Transverse colon (tissue), 4 donors: ENCODE data around the gene KCNQ2. TPM values are rescaled to one million over a fixed set of nuclear protein-coding genes. Genes with fewer than 3 reads are reported as not detected.

ENCODE experiments used
- DNase-seq: peaks from one replicate; pipeline ENCODE4 v3.0.0-alpha.2; 2019
- H3K27ac ChIP-seq, 4 donors: fragments of 200-600 bp; sonication (generic); 2 replicates each; pipeline ENCODE4 v1.5.1; 2016 to 2018; ENCODE audit warnings: inconsistent platforms in 4 of 4
- H3K27me3 ChIP-seq: fragments of 200-600 bp; sonication (generic); 2 replicates; pipeline ENCODE4 v1.5.1; 2017; ENCODE audit warnings: inconsistent platforms
- H3K36me3 ChIP-seq, 4 donors: fragments of 200-600 bp; sonication (generic); 2 replicates each; pipeline ENCODE4 v1.5.1; 2017 to 2019; ENCODE audit warnings: inconsistent platforms in 4 of 4
- H3K4me1 ChIP-seq, 4 donors: fragments of 200-600 bp; sonication (generic); 2 replicates each; pipeline ENCODE4 v1.5.1; 2017 to 2020; ENCODE audit warnings: inconsistent platforms in 4 of 4
- H3K4me3 ChIP-seq, 4 donors: fragments of 200-600 bp; sonication (generic); 1 replicate in 1 of 4; 2 replicates in 3 of 4; pipeline versions ENCODE4 v1.5.1 to v1.6.1; 2017 to 2019; ENCODE audit warnings: inconsistent platforms in 4 of 4
- H3K9me3 ChIP-seq, 2 donors: fragments of 200-600 bp; sonication (generic); 2 replicates each; pipeline ENCODE4 v1.5.1; 2017 to 2019; ENCODE audit warnings: inconsistent platforms in 2 of 2
- CTCF ChIP-seq, 5 experiments: fragments of 200-600 bp in 3 of 5; fragments of 450-650 bp in 2 of 5; sonication (generic) in 3 of 5; IDR thresholded peaks; 1 replicate in 2 of 5; 2 replicates in 3 of 5; pipeline ENCODE4 v1.5.1; 2016 to 2017; ENCODE audit warnings: antibody characterized with exemption in 5 of 5, inconsistent platforms in 3 of 5, mild to moderate bottlenecking in 2 of 5, moderate library complexity in 1 of 5
- EP300 ChIP-seq: sonication (generic); formaldehyde crosslinking; IDR thresholded peaks from one replicate; pipeline ENCODE4 v1.6.1; 2017; ENCODE audit warnings: antibody characterized with exemption, low read depth
- POLR2A ChIP-seq: fragments of 450-650 bp; IDR thresholded peaks from one replicate; pipeline ENCODE4 v1.6.1; 2016; ENCODE audit warnings: antibody characterized with exemption, mild to moderate bottlenecking, moderate library complexity
- POLR2AphosphoS5 ChIP-seq, 3 donors: sonication (generic); formaldehyde crosslinking; IDR thresholded peaks; one replicate each; pipeline ENCODE4 v1.6.1; 2016; ENCODE audit warnings: antibody characterized with exemption in 3 of 3
- WGBS, 2 donors: methylation state at CpG; one replicate each; pipeline ENCODE4 v1.1.5; 2018; ENCODE audit warnings: low coverage in 1 of 2; 5-methylcytosine and 5-hydroxymethylcytosine counted together
- in situ Hi-C, 4 donors: fragments of 200-750 bp; cut with MboI; loops; one replicate each; pipeline versions ENCODE4 v1.15.0 to v1.15.1; 2017; ENCODE audit warnings: low sequenced_read_pairs in 3 of 4, low pct_ligation_motif_present in 1 of 4, low pct_unique_long_range_greater_than_20kb in 1 of 4
- intact Hi-C: fragments of 100-400 bp; cut with DNase I; formaldehyde crosslinking; loops from one replicate; pipeline ENCODE4 v1.15.1; 2023; ENCODE audit warnings: low total_unique reads
- total RNA-seq, 4 donors: library from RNA; depleted of rRNA; stranded (reverse); fragments of >200 nt; gene quantifications; one replicate each; pipeline ENCODE4 v1.1.0, GENCODE V29; 2016

Gene KCNQ2
- total RNA-seq, 4 donors from 2014 or later, result 0.32 to 0.41 (median 0.37) TPM; not detected in 1

DNA sequence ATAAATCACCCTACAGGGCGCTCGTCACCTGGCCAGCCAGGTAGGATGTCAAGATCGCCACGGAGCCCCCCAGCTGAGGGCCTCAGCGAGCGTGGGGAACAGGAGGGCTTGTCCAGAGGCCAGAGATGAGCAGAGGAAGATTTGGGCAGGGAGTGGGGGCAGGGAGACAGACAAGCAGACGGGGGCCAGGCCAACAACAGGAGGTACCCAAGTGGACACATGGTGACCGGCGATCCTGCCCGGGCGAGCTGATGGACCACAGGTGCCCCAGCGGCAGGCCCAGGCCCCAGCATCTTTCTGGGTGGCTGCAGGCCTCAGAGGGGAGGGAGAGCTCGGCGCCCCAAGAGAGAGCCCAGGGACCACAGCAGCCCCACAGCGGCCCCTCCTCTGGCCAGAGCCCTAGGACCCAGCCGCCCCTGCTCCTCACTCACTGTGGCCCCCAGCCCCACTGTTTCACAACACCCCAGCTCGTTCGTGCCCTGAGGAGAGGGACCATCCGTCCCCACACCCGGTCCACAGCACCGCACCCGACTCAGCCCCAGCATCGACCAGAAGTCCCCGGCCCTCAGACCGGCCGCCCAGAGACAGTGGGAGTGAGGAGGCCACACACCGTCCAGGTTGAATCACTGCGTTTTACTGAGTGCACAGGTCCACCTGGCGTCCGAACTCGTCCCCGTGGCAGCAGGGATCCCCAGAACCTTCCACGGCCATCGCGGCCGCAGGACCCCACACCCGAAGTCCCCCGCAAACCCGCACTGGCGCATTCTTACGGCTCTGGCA, 72.7 kb downstream of the KCNQ2 start:
- TF ChIP-seq POLR2AphosphoS5 (IDR thresholded peaks at IDR 0.05) (no peak), POLR2A (no peak), CTCF (IDR thresholded peaks at IDR 0.05) (no peak), EP300 (no peak)
- intact Hi-C loops (no loop called here), in situ Hi-C loops (no loop called here)
- H3K4me1 ChIP-seq, result no peaks in the 10 kb centered on the region
- peaks cover 8% of the 10 kb centered on the region for H3K27me3 ChIP-seq
- H3K4me3 ChIP-seq, result no peak overlapping the region
- no peaks in the 10 kb centered on the region for H3K9me3 ChIP-seq
- no peak for DNase-seq
- no peaks in the 10 kb centered on the region for H3K36me3 ChIP-seq
- H3K27ac ChIP-seq, result no peak overlapping the region
- WGBS, 2 donors, result 89% methylated on average over 35 of the region's 41 CpGs; no CpG with 5 or more reads in 1 of the 2 donors

GRCh38 chr20:63398744-63399514, 73.5 kb downstream of the KCNQ2 start:
- no peaks in the 10 kb centered on the region for H3K9me3 ChIP-seq
- no peak overlapping the region for H3K4me3 ChIP-seq
- intact Hi-C loops, result no loop called here
- H3K4me1 ChIP-seq, result no peaks in the 10 kb centered on the region
- H3K27ac ChIP-seq, result no peak overlapping the region
- no peak for DNase-seq
- TF ChIP-seq EP300 (no peak), CTCF (IDR thresholded peaks at IDR 0.05) (no peak), POLR2A (no peak), POLR2AphosphoS5 (IDR thresholded peaks at IDR 0.05) (no peak)
- H3K27me3 ChIP-seq, result peaks cover 16% of the 10 kb centered on the region
- in situ Hi-C loops, result no loop called here
- 80% methylated on average over 24 of the region's 27 CpGs; no CpG with 5 or more reads in 1 of the 2 donors for WGBS, 2 donors
- no peaks in the 10 kb centered on the region for H3K36me3 ChIP-seq

DNA sequence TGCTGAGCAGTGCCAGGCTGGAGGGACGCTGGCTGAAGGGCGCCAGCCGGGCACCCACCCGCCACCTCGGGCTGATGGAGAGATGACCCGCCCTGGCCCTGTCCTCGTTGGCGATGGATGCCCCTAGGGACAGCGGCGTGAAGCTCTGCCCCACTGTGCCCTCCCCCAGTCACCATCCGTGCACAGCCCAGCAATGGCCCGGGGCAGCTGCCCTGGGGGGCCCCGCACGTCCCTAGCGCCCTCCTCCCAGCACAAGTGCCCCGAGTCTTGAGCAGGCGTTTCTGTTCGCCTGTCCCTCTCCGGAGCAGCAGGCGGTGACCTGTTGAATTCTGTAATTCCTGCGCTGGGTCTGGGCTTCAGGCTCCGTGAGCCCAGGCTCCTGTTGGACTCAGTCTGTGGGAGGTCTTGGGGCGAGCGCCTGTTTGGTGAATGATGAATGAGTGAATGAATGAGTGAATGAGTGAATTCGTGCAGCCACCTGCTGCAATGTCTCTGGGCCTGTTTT, 74.5 kb downstream of the KCNQ2 start:
- Histone ChIP-seq H3K4me3 (no peak overlapping the region), H3K9me3 (no peaks in the 10 kb centered on the region), H3K27me3 (peaks cover 18% of the 10 kb centered on the region), H3K27ac (no peak overlapping the region), H3K36me3 (no peaks in the 10 kb centered on the region), H3K4me1 (no peaks in the 10 kb centered on the region)
- in situ Hi-C loops (no loop called here), intact Hi-C loops (no loop called here)
- 79% methylated on average over 24 of the region's 25 CpGs; no CpG with 5 or more reads in 1 of the 2 donors for WGBS, 2 donors
- TF ChIP-seq POLR2AphosphoS5 (IDR thresholded peaks at IDR 0.05), result no peak
- TF ChIP-seq CTCF (IDR thresholded peaks at IDR 0.05), result no peak
- no peak for TF ChIP-seq POLR2A
- no peak for TF ChIP-seq EP300
- no peak for DNase-seq

DNA sequence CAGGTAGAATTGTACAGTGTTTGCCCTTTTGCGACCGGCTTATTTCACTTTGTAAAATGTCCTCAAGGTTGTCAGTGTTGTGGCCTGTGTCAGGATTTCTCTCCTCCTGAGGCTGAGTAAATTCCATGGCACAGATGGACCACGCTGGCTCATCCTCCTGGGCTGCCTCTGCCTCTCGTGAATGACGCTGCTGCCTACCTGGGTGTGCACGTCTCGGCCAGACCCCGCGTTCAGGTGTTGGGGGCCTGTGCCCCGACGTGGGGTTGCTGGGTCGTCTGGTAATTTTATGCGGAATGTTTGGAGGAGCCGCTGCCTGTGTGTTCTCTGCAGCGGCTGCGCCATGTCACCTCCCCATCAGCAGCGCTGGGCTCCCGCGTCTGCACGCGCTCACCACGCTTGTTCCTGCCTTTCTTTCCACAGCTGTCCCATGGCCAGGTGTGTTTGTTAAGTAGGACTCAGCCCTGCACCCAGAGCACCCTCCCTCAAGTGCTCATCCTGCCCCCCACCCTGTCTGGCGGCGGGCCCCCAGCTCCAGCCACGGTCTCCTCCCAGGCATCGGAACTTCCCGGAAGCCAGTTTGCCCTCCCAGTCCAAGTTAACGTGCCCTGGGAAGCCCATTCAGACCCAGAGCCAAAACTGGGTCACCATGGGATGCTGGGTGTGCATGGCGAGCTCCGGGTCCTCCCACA, 75.2 kb downstream of the KCNQ2 start:
- in situ Hi-C loops, result no loop called here
- Histone ChIP-seq H3K27me3 (peaks cover 18% of the 10 kb centered on the region), H3K4me3 (no peak overlapping the region), H3K27ac (no peak overlapping the region), H3K9me3 (no peaks in the 10 kb centered on the region), H3K36me3 (no peaks in the 10 kb centered on the region), H3K4me1 (no peaks in the 10 kb centered on the region)
- TF ChIP-seq CTCF (IDR thresholded peaks at IDR 0.05) (no peak), POLR2A (no peak)
- intact Hi-C loops, result no loop called here
- DNase-seq, result no peak
- WGBS, 2 donors, result 78 to 79% methylated on average over 2 to 30 of the region's 30 CpGs
